ENCODE measurements around the gene ARPC5L.

- TF ChIP-seq CTCF (IDR thresholded peaks at IDR 0.05; ENCODE audit: borderline replicate concordance, extremely low read depth, low read length, poor library complexity, severe bottlenecking) (no peak), EZH2 (IDR thresholded peaks at IDR 0.05; ENCODE audit: borderline replicate concordance, low read depth, low read length, severe bottlenecking) (no peak)
Measured at GRCh38 chr9:124834591-124834990, 27.3 kb upstream of the ARPC5L start.

Measured in DND-41 (cell line).